GM23248 (cell line): Measurements from ENCODE around the gene SRMS. TPM values are rescaled to one million over a fixed set of nuclear protein-coding genes. Genes with fewer than 3 reads are reported as not detected.

ENCODE experiments used
- DNase-seq: peaks from one replicate; pipeline ENCODE4 v3.0.0-alpha.2; 2015
- H2AFZ ChIP-seq: fragments of 200-600 bp; sonication (generic); 2 replicates; pipeline ENCODE4 v1.6.1; 2016; ENCODE audit warnings: antibody characterized with exemption
- H3F3A ChIP-seq: fragments of 200-600 bp; sonication (generic); 2 replicates; pipeline ENCODE4 v1.6.1; 2016; ENCODE audit warnings: mild to moderate bottlenecking, antibody characterized with exemption, mixed run types; ENCODE audit not compliant: insufficient read depth
- H3K27ac ChIP-seq: fragments of 200-600 bp; sonication (generic); 2 replicates; pipeline ENCODE4 v1.5.1; 2016; ENCODE audit warnings: mild to moderate bottlenecking
- H3K27me3 ChIP-seq: fragments of 200-600 bp; sonication (generic); replicated peaks from 2 replicates; pipeline ENCODE4 v1.6.1; 2016; ENCODE audit warnings: mild to moderate bottlenecking; ENCODE audit not compliant: insufficient read depth
- H3K36me3 ChIP-seq: fragments of 200-600 bp; sonication (generic); 2 replicates; pipeline ENCODE4 v1.6.1; 2016; ENCODE audit warnings: low read depth, mild to moderate bottlenecking
- H3K4me1 ChIP-seq: fragments of 200-600 bp; sonication (generic); 2 replicates; pipeline ENCODE4 v1.6.1; 2016; ENCODE audit warnings: mild to moderate bottlenecking; ENCODE audit not compliant: insufficient read depth
- H3K4me2 ChIP-seq: fragments of 200-600 bp; sonication (generic); one replicate; pipeline ENCODE4 v1.6.1; 2016; ENCODE audit warnings: mild to moderate bottlenecking; ENCODE audit not compliant: unreplicated experiment
- H3K4me3 ChIP-seq: fragments of 200-600 bp; sonication (generic); 2 replicates; pipeline ENCODE4 v1.5.1; 2016; ENCODE audit warnings: mild to moderate bottlenecking
- H3K79me2 ChIP-seq: fragments of 200-600 bp; sonication (generic); 2 replicates; pipeline ENCODE4 v1.6.1; 2016; ENCODE audit warnings: mild to moderate bottlenecking; ENCODE audit not compliant: insufficient read depth
- H3K9ac ChIP-seq: fragments of 200-600 bp; sonication (generic); 2 replicates; pipeline ENCODE4 v1.6.1; 2016; ENCODE audit warnings: mild to moderate bottlenecking
- H3K9me2 ChIP-seq: fragments of 200-600 bp; sonication (generic); 2 replicates; pipeline ENCODE4 v1.6.1; 2016; ENCODE audit warnings: mixed run types, mild to moderate bottlenecking, moderate library complexity; ENCODE audit not compliant: insufficient read depth
- H3K9me3 ChIP-seq: fragments of 200-600 bp; sonication (generic); one replicate; pipeline ENCODE4 v1.6.1; 2017; ENCODE audit warnings: low read depth
- H4K20me1 ChIP-seq: fragments of 200-600 bp; sonication (generic); 2 replicates; pipeline ENCODE4 v1.6.0; 2016; ENCODE audit not compliant: insufficient read depth
- EZH2 ChIP-seq: fragments of 200-600 bp; sonication (generic); IDR thresholded peaks from 2 replicates; pipeline ENCODE4 v1.6.1; 2018; ENCODE audit warnings: antibody characterized with exemption, mild to moderate bottlenecking; ENCODE audit not compliant: insufficient read depth, poor library complexity, severe bottlenecking
- EZH2phosphoT487 ChIP-seq: fragments of 200-600 bp; sonication (generic); IDR thresholded peaks from 2 replicates; pipeline ENCODE4 v1.6.1; 2018; ENCODE audit warnings: antibody characterized with exemption, moderate library complexity, mild to moderate bottlenecking, low read depth; ENCODE audit not compliant: insufficient read depth
- WGBS, 2 experiments: methylation state at CpG; one replicate each; pipeline ENCODE4 v1.1.6; 2015 to 2017; ENCODE audit warnings: low lambda C conversion rate in 2 of 2, low coverage in 1 of 2; ENCODE audit errors: missing lambda C conversion rate in 2 of 2; 5-methylcytosine and 5-hydroxymethylcytosine counted together
- in situ Hi-C: fragments of 300-500 bp; cut with MboI; formaldehyde crosslinking; loops from 2 replicates; pipeline ENCODE4 v1.15.0; 2020
- polyA plus RNA-seq: library from polyadenylated mRNA; unstranded; fragments of >200 nt; fragmentation: Nextera tagmentation; extraction: Ambion mirVana; gene quantifications from 2 replicates; pipeline ENCODE4 v1.2.1, GENCODE V29; 2016
- total RNA-seq: library from RNA; depleted of rRNA; stranded (reverse); fragments of >200 nt; shearing (Covaris generic); gene quantifications from 2 replicates; pipeline ENCODE4 v1.2.3, GENCODE V29; 2014

SRMS gene
- total and polyA plus RNA-seq, 2 experiments from 2014 or later, result not detected

GRCh38 chr20:63534427-63534830 is 13.1 kb downstream of the SRMS start:
- H3K79me2 ChIP-seq, result no peaks in the 10 kb centered on the region
- no peaks in the 10 kb centered on the region for H3K4me1 ChIP-seq
- no peaks in the 10 kb centered on the region for H3K9me3 ChIP-seq
- no peaks in the 10 kb centered on the region for H3K36me3 ChIP-seq
- H2AFZ ChIP-seq, result no peak overlapping the region
- no peak overlapping the region for H3K9ac ChIP-seq
- no peak overlapping the region for H3K27ac ChIP-seq
- DNase-seq, result no peak
- no peak overlapping the region for H3K4me3 ChIP-seq
- in situ Hi-C loops, result no loop called here
- TF ChIP-seq EZH2 (no peak), EZH2phosphoT487 (no peak)
- H3K4me2 ChIP-seq, result no peak overlapping the region
- H3F3A ChIP-seq, result no peaks in the 10 kb centered on the region
- H3K27me3 ChIP-seq, result no peaks in the 10 kb centered on the region
- no peaks in the 10 kb centered on the region for H4K20me1 ChIP-seq
- WGBS, 2 experiments, result 15 to 30% methylated on average over 9 to 10 of the region's 12 CpGs
- no peaks in the 10 kb centered on the region for H3K9me2 ChIP-seq

DNA sequence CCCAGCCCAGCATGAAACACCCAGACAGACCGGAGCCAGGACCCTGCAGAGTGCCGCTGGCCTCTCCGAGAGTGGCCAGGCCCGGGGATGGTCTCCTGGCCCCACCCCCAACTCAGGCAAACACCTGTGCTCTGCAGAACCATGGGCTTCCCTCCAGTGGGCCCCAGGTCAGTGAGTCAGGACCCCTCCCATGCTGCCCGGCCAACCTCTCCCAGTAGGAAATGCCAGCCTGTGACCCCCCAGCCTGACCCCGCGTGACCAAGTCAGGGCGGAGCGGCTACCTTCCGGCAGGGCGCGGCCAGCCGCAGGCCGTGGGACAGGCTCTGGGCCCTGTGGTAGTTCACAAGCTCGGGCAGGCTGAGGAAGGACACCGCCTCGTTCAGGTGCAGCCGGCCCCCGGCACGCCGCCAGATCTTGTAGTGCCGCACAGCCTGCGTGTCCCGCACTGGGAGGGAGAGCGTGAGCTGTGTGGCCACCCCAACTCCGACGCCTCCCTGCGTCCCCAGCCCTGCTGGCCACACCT is 13.6 kb downstream of the SRMS start:
- DNase-seq, result no peak
- Histone ChIP-seq H3K27me3 (no peaks in the 10 kb centered on the region), H3K9me2 (no peaks in the 10 kb centered on the region), H2AFZ (no peak overlapping the region), H3F3A (no peaks in the 10 kb centered on the region), H3K27ac (no peak overlapping the region), H3K79me2 (no peaks in the 10 kb centered on the region), H3K9me3 (no peaks in the 10 kb centered on the region), H4K20me1 (no peaks in the 10 kb centered on the region), H3K9ac (no peak overlapping the region), H3K4me3 (no peak overlapping the region), H3K4me2 (no peak overlapping the region), H3K4me1 (no peaks in the 10 kb centered on the region), H3K36me3 (no peaks in the 10 kb centered on the region)
- TF ChIP-seq EZH2, result no peak
- TF ChIP-seq EZH2phosphoT487, result no peak
- in situ Hi-C loops, result no loop called here
- 51 to 60% methylated on average over 17 to 24 of the region's 28 CpGs for WGBS, 2 experiments

- H4K20me1 ChIP-seq, result no peaks in the 10 kb centered on the region
- 61 to 62% methylated on average over 14 of the region's 14 CpGs for WGBS, 2 experiments
- H3K9me3 ChIP-seq, result no peaks in the 10 kb centered on the region
- H3K4me2 ChIP-seq, result no peak overlapping the region
- TF ChIP-seq EZH2, result no peak
- H3K36me3 ChIP-seq, result no peaks in the 10 kb centered on the region
- no peaks in the 10 kb centered on the region for H3K9me2 ChIP-seq
- no peak overlapping the region for H2AFZ ChIP-seq
- in situ Hi-C loops, result no loop called here
- H3K9ac ChIP-seq, result no peak overlapping the region
- DNase-seq, result no peak
- H3K4me1 ChIP-seq, result no peaks in the 10 kb centered on the region
- H3K4me3 ChIP-seq, result no peak overlapping the region
- H3K79me2 ChIP-seq, result no peaks in the 10 kb centered on the region
- H3F3A ChIP-seq, result no peaks in the 10 kb centered on the region
- H3K27ac ChIP-seq, result no peak overlapping the region
- no peaks in the 10 kb centered on the region for H3K27me3 ChIP-seq
Observed at GRCh38 chr20:63533388-63533787, 14.2 kb downstream of the SRMS start.

- in situ Hi-C loops, result no loop called here
Observed at GRCh38 chr20:63532449-63532971, 15.0 kb downstream of the SRMS start.

More at GRCh38 chr20:63532449-63532971, 15.0 kb downstream of the SRMS start:
- Histone ChIP-seq H3K79me2 (no peaks in the 10 kb centered on the region), H4K20me1 (no peaks in the 10 kb centered on the region), H3K27me3 (no peaks in the 10 kb centered on the region), H3K9me2 (no peaks in the 10 kb centered on the region), H2AFZ (no peak overlapping the region), H3K27ac (no peak overlapping the region), H3K4me3 (no peak overlapping the region), H3K4me1 (no peaks in the 10 kb centered on the region), H3K36me3 (no peaks in the 10 kb centered on the region), H3K9ac (no peak overlapping the region), H3K9me3 (no peaks in the 10 kb centered on the region), H3K4me2 (no peak overlapping the region), H3F3A (peaks cover 6% of the 10 kb centered on the region)
- no peak for DNase-seq
- TF ChIP-seq EZH2phosphoT487 (no peak), EZH2 (no peak)
- WGBS, 2 experiments, result 49 to 52% methylated on average over 21 to 24 of the region's 24 CpGs
